ENCODE results near the gene FAAH. TPM values are rescaled to one million over a fixed set of nuclear protein-coding genes. Genes with fewer than 3 reads are reported as not detected.
"Not testable (repeated sequence)": the region's sequence is repeated elsewhere in the genome, so short reads cannot be mapped to it uniquely, and the experiment has no call there.

FAAH gene
- total RNA-seq, 1 donor from 2014 or later = 38.6 TPM

GRCh38 chr1:46363121-46363520, 31.0 kb upstream of the FAAH start:
- Mint-ChIP-seq H3K9me3 (ENCODE audit: low read depth) (no peaks in the 10 kb centered on the region), H3K36me3 (ENCODE audit: insufficient read depth) (peaks cover 7% of the 10 kb centered on the region), H3K4me1 (ENCODE audit: low read depth) (peaks cover 8% of the 10 kb centered on the region), H3K27ac (no peak overlapping the region), H3K27me3 (no peaks in the 10 kb centered on the region), H3K4me3 (ENCODE audit: low read depth) (no peak overlapping the region)
- no peak for DNase-seq (ENCODE audit: low spot score, unreplicated experiment)
- no peak for TF ChIP-seq CTCF (IDR thresholded peaks at IDR 0.05; ENCODE audit: unreplicated experiment)

GRCh38 chr1:46364612-46365011, 29.5 kb upstream of the FAAH start:
- TF ChIP-seq CTCF (IDR thresholded peaks at IDR 0.05; ENCODE audit: unreplicated experiment) = no peak
- H3K27ac Mint-ChIP-seq = peak overlapping the region; percentile 86
- H3K27me3 Mint-ChIP-seq = no peaks in the 10 kb centered on the region
- H3K4me1 Mint-ChIP-seq (ENCODE audit: low read depth) = peaks cover 12% of the 10 kb centered on the region
- no peaks in the 10 kb centered on the region for H3K9me3 Mint-ChIP-seq (ENCODE audit: low read depth)
- DNase-seq (ENCODE audit: low spot score, unreplicated experiment) = no peak
- H3K4me3 Mint-ChIP-seq (ENCODE audit: low read depth) = no peak overlapping the region
- peaks cover 8% of the 10 kb centered on the region for H3K36me3 Mint-ChIP-seq (ENCODE audit: insufficient read depth)

- H3K27me3 Mint-ChIP-seq; H3K9me3 Mint-ChIP-seq (ENCODE audit: low read depth); H3K36me3 Mint-ChIP-seq (ENCODE audit: insufficient read depth); H3K27ac Mint-ChIP-seq; H3K4me3 Mint-ChIP-seq (ENCODE audit: low read depth); DNase-seq (ENCODE audit: low spot score, unreplicated experiment): not testable (repeated sequence)
- peaks cover 18% of the 10 kb centered on the region for H3K4me1 Mint-ChIP-seq (ENCODE audit: low read depth)
These were observed 28.3 kb upstream of the FAAH start for GRCh38 chr1:46365796-46366195.

GRCh38 chr1:46367072-46367471, 27.0 kb upstream of the FAAH start:
- no peaks in the 10 kb centered on the region for H3K9me3 Mint-ChIP-seq (ENCODE audit: low read depth)
- peaks cover 18% of the 10 kb centered on the region for H3K4me1 Mint-ChIP-seq (ENCODE audit: low read depth)
- H3K4me3 Mint-ChIP-seq (ENCODE audit: low read depth) = no peak overlapping the region
- H3K27ac Mint-ChIP-seq = no peak overlapping the region
- no peaks in the 10 kb centered on the region for H3K27me3 Mint-ChIP-seq
- no peak for TF ChIP-seq CTCF (IDR thresholded peaks at IDR 0.05; ENCODE audit: unreplicated experiment)
- no peak for DNase-seq (ENCODE audit: low spot score, unreplicated experiment)
- H3K36me3 Mint-ChIP-seq (ENCODE audit: insufficient read depth) = peaks cover 5% of the 10 kb centered on the region

- not testable (repeated sequence) for H3K36me3 Mint-ChIP-seq (ENCODE audit: insufficient read depth); H3K27ac Mint-ChIP-seq; DNase-seq (ENCODE audit: low spot score, unreplicated experiment); H3K9me3 Mint-ChIP-seq (ENCODE audit: low read depth); H3K4me3 Mint-ChIP-seq (ENCODE audit: low read depth); H3K27me3 Mint-ChIP-seq
- peaks cover 18% of the 10 kb centered on the region for H3K4me1 Mint-ChIP-seq (ENCODE audit: low read depth)
These were observed 26.4 kb upstream of the FAAH start for GRCh38 chr1:46367701-46368100.

GRCh38 chr1:46368791-46369190, 25.3 kb upstream of the FAAH start:
- H3K27me3 Mint-ChIP-seq = no peaks in the 10 kb centered on the region
- no peak overlapping the region for H3K4me3 Mint-ChIP-seq (ENCODE audit: low read depth)
- H3K4me1 Mint-ChIP-seq (ENCODE audit: low read depth) = peaks cover 16% of the 10 kb centered on the region
- no peak overlapping the region for H3K27ac Mint-ChIP-seq
- no peaks in the 10 kb centered on the region for H3K9me3 Mint-ChIP-seq (ENCODE audit: low read depth)
- TF ChIP-seq CTCF (IDR thresholded peaks at IDR 0.05; ENCODE audit: unreplicated experiment) = no peak
- no peak for DNase-seq (ENCODE audit: low spot score, unreplicated experiment)
- H3K36me3 Mint-ChIP-seq (ENCODE audit: insufficient read depth) = peaks cover 7% of the 10 kb centered on the region
